GM12864 (cell line): ENCODE results near the gene ROPN1.

Experiments
- DNase-seq: peaks from one replicate; pipeline ENCODE4 v3.0.0-alpha.2; 2011; ENCODE audit warnings: low read depth
- H3K4me3 ChIP-seq: 2 replicates; pipeline ENCODE4 v1.5.1; 2011; ENCODE audit warnings: mild to moderate bottlenecking, low read depth, low read length, control low read depth
- CTCF ChIP-seq: IDR thresholded peaks from 2 replicates; pipeline ENCODE4 v1.5.1; 2011; ENCODE audit warnings: low read depth, mild to moderate bottlenecking, moderate library complexity, low read length, control low read depth, inconsistent platforms; ENCODE audit errors: missing control alignments

Gene ROPN1

GRCh38 chr3:123934250-123934649 is 57.7 kb downstream of the ROPN1 start:
- no peak for TF ChIP-seq CTCF
- no peak overlapping the region for H3K4me3 ChIP-seq

GRCh38 chr3:123930445-123930844 is 61.5 kb downstream of the ROPN1 start:
- TF ChIP-seq CTCF = no peak
- no peak overlapping the region for H3K4me3 ChIP-seq
- DNase-seq = no peak

More at GRCh38 chr3:123934250-123934649, 57.7 kb downstream of the ROPN1 start:
- no peak for DNase-seq

GRCh38 chr3:123929325-123929724 is 62.6 kb downstream of the ROPN1 start:
- H3K4me3 ChIP-seq = no peak overlapping the region

GRCh38 chr3:123926396-123926795 is 65.5 kb downstream of the ROPN1 start:
- TF ChIP-seq CTCF = no peak
- no peak overlapping the region for H3K4me3 ChIP-seq
- no peak for DNase-seq

More at GRCh38 chr3:123929325-123929724, 62.6 kb downstream of the ROPN1 start:
- no peak for TF ChIP-seq CTCF
- DNase-seq = no peak

- no peak for DNase-seq
- H3K4me3 ChIP-seq = no peak overlapping the region
- TF ChIP-seq CTCF = no peak
Observed at GRCh38 chr3:123920868-123921267, 71.1 kb downstream of the ROPN1 start.

- TF ChIP-seq CTCF = no peak
- no peak overlapping the region for H3K4me3 ChIP-seq
- no peak for DNase-seq
Observed at GRCh38 chr3:123920383-123920782, 71.5 kb downstream of the ROPN1 start.

GRCh38 chr3:123919353-123919752 is 72.6 kb downstream of the ROPN1 start:
- DNase-seq = no peak
- H3K4me3 ChIP-seq = no peak overlapping the region
- TF ChIP-seq CTCF = no peak
